Gastroesophageal sphincter (tissue), 4 donors: ENCODE data around the gene ADM5. TPM values are rescaled to one million over a fixed set of nuclear protein-coding genes. Genes with fewer than 3 reads are reported as not detected.
A peak's percentile ranks its signal among the peaks of the same experiment; 100 is the strongest.

Source experiments
- ATAC-seq: fragments of 150-250 bp; one replicate; pipeline ENCODE4 v1.9.1; 2016; ENCODE audit warnings: mild to moderate bottlenecking, moderate library complexity
- H3K27ac ChIP-seq, 4 donors: fragments of 200-600 bp; sonication (generic) in 3 of 4; 1 replicate in 3 of 4; 2 replicates in 1 of 4; pipeline ENCODE4 v1.5.1; 2016 to 2019
- H3K27me3 ChIP-seq: fragments of 200-600 bp; sonication (generic); one replicate; pipeline ENCODE4 v1.5.1; 2019
- H3K36me3 ChIP-seq, 2 donors: fragments of 200-600 bp; sonication (generic); one replicate each; pipeline ENCODE4 v1.5.1; 2019; ENCODE audit warnings: control low read depth in 1 of 2
- H3K4me1 ChIP-seq, 3 donors: fragments of 200-600 bp; sonication (generic); 1 replicate in 2 of 3; 2 replicates in 1 of 3; pipeline ENCODE4 v1.5.1; 2016 to 2019; ENCODE audit warnings: control low read depth in 2 of 3
- H3K4me3 ChIP-seq, 2 donors: fragments of 200-600 bp; sonication (generic); one replicate each; pipeline ENCODE4 v1.5.1; 2019; ENCODE audit warnings: mild to moderate bottlenecking in 1 of 2, moderate library complexity in 1 of 2
- H3K9me3 ChIP-seq, 3 donors: fragments of 200-600 bp; sonication (generic); one replicate each; pipeline ENCODE4 v1.5.1; 2017 to 2019; ENCODE audit warnings: control low read depth in 2 of 3
- EP300 ChIP-seq: sonication (generic); formaldehyde crosslinking; IDR thresholded peaks from one replicate; pipeline ENCODE4 v1.6.1; 2017; ENCODE audit warnings: antibody characterized with exemption, mild to moderate bottlenecking
- POLR2A ChIP-seq, 2 donors: fragments of 450-650 bp; IDR thresholded peaks; one replicate each; pipeline ENCODE4 v1.6.1; 2017; ENCODE audit warnings: antibody characterized with exemption in 2 of 2, mild to moderate bottlenecking in 2 of 2, moderate library complexity in 1 of 2
- POLR2AphosphoS5 ChIP-seq: sonication (generic); formaldehyde crosslinking; IDR thresholded peaks from one replicate; pipeline ENCODE4 v1.6.1; 2017; ENCODE audit warnings: antibody characterized with exemption
- WGBS, 2 donors: methylation state at CpG; one replicate each; pipeline ENCODE4 v1.1.5; 2018; ENCODE audit warnings: low coverage in 1 of 2; 5-methylcytosine and 5-hydroxymethylcytosine counted together
- total RNA-seq, 4 donors: library from RNA; depleted of rRNA; stranded (reverse); fragments of >200 nt; gene quantifications; one replicate each; pipeline ENCODE4 v1.1.0, GENCODE V29; 2016
- TF ChIP-seq, protein P1 (sequence below), 4 experiments: fragments of 200-600 bp in 2 of 4; fragments of 450-650 bp in 2 of 4; sonication (generic) in 1 of 4; IDR thresholded peaks; one replicate each; pipeline ENCODE4 v1.5.1; 2017 to 2019; ENCODE audit warnings: antibody characterized with exemption in 4 of 4, mild to moderate bottlenecking in 2 of 4, moderate library complexity in 2 of 4

ADM5 gene
- total RNA-seq, 4 donors from 2014 or later = 1.3 to 4.1 (median 1.5) TPM; not detected in 1

DNA sequence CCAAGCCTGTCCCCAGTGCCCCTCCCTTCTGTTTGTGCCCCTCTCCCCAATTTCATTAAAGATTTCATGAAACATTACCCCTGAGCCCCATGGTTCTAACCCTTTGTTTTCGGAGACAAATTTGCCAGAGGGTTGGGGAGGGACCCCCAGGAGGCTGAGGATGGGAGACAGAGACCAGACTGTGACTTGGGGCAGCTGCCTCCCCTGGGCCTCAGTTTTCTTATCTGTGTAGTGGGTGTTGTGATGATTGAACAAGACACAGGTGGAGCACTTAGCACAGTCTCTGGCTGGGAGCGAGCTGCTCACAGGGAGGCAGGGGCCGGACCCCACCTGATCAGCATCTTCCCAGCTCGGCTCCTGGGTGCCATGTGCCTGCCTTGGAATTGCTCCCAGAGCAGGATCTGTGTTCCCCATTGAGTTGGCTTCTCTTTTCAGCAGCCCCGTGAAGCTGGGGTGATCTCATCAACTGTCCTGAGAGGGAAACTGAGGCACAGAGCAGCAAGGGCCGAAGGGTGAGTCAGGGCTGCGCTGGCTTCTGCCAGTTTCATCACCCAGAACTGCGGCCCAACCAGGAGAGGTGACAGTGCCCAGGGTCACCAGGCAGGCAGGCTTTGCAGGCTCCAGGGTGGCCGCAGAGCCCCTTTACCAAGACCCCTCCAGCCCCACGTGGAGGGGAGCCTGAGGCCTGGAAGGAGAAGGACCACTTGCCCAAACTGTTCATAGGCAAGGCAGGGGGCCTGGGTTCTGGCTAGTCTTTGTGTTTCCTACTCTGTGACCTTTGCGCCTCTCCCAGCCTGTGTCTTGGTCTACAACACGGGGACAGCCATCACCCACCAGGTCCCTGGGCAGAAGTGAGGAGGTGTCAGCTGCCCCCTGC is 30.6 kb upstream of the ADM5 start:
- peaks cover 0 to 94% of the 10 kb centered on the region in 2 donors for H3K36me3 ChIP-seq
- 40% methylated on average over 1 of the region's 12 CpGs; no CpG with 5 or more reads in 1 of the 2 donors for WGBS, 2 donors
- no peak for ATAC-seq

DNA sequence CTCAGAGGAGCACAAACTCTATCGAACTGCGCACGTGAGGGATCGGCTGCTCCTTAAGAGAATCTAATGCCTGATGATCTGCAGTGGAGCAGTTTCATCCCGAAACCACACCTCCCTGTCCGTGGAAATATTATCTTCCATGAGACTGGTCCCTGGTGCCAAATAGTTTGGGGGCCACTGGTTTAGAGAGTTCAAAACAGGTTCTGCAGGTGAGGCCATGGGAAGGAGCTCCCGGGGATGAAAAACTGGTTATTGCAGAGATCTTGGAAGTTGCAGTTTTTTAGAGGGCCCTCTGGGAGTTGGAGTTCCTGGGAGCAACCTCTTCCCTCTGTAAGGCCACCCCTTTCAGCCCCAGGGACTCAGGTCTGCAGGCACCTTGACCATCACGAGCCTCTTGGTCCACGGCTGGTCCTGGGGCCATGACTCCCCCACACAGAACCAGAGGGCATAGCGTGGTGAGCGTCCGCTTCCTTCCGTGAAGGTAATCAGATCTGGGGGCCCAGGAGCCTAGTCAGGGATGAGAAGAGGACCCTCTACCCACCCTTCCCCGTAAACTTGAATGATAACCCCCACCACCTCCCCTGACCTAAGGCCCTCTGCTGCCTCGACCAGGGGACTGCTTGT is 28.9 kb upstream of the ADM5 start:
- TF ChIP-seq, protein P1, sequence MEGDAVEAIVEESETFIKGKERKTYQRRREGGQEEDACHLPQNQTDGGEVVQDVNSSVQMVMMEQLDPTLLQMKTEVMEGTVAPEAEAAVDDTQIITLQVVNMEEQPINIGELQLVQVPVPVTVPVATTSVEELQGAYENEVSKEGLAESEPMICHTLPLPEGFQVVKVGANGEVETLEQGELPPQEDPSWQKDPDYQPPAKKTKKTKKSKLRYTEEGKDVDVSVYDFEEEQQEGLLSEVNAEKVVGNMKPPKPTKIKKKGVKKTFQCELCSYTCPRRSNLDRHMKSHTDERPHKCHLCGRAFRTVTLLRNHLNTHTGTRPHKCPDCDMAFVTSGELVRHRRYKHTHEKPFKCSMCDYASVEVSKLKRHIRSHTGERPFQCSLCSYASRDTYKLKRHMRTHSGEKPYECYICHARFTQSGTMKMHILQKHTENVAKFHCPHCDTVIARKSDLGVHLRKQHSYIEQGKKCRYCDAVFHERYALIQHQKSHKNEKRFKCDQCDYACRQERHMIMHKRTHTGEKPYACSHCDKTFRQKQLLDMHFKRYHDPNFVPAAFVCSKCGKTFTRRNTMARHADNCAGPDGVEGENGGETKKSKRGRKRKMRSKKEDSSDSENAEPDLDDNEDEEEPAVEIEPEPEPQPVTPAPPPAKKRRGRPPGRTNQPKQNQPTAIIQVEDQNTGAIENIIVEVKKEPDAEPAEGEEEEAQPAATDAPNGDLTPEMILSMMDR (IDR thresholded peaks at IDR 0.05) = no peak
- TF ChIP-seq POLR2AphosphoS5 (no peak), POLR2A (IDR thresholded peaks at IDR 0.05) (no peak), EP300 (no peak)
- H3K4me1 ChIP-seq = peaks cover 0 to 27% (median 0%) of the 10 kb centered on the region in 3 donors
- no peak for ATAC-seq
- 70 to 82% methylated on average over 2 of the region's 15 CpGs for WGBS, 2 donors
- no peak overlapping the region for H3K27ac ChIP-seq
- no peak overlapping the region for H3K4me3 ChIP-seq
- H3K9me3 ChIP-seq = no peaks in the 10 kb centered on the region
- H3K27me3 ChIP-seq = no peaks in the 10 kb centered on the region
- H3K36me3 ChIP-seq = peaks cover 0 to 77% of the 10 kb centered on the region in 2 donors

More for the DNA sequence above, 30.6 kb upstream of the ADM5 start:
- Histone ChIP-seq H3K27me3 (no peaks in the 10 kb centered on the region), H3K9me3 (no peaks in the 10 kb centered on the region), H3K4me3 (no peak overlapping the region), H3K4me1 (peaks cover 0 to 10% (median 0%) of the 10 kb centered on the region in 3 donors), H3K27ac (no peak overlapping the region)
- no peak for TF ChIP-seq POLR2AphosphoS5
- no peak for TF ChIP-seq EP300
- no peak for TF ChIP-seq POLR2A (IDR thresholded peaks at IDR 0.05)
- TF ChIP-seq, protein P1 (IDR thresholded peaks at IDR 0.05) = no peak

DNA sequence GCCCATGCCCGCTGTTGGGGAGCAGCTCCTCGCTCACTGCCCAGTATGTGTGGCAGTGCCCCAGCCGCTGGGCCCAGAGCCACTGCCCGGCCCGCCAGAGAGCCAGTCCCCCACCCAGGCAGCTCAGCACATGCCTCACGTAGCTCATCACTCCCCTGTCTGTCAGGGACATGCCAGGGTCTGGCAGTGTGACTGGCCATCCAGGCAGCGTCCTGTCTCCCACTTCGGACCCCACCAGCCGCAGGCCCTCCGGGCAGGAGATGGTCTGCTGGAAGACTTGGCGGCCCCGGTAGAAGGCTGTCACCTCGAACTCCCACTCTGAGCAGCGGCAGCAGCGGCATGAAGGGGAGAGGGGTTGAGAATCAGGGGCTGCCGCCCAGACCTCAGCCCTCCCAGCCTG is 27.4 kb upstream of the ADM5 start:
- WGBS, 2 donors = no CpG with 5 or more reads among the region's 16 CpGs
- peaks cover 0 to 38% (median 7%) of the 10 kb centered on the region in 3 donors for H3K4me1 ChIP-seq
- H3K36me3 ChIP-seq = peaks cover 0 to 61% of the 10 kb centered on the region in 2 donors
- TF ChIP-seq POLR2AphosphoS5 = no peak
- no peak overlapping the region for H3K4me3 ChIP-seq
- H3K27ac ChIP-seq = no peak overlapping the region
- no peak for ATAC-seq
- H3K9me3 ChIP-seq = no peaks in the 10 kb centered on the region
- H3K27me3 ChIP-seq = no peaks in the 10 kb centered on the region

DNA sequence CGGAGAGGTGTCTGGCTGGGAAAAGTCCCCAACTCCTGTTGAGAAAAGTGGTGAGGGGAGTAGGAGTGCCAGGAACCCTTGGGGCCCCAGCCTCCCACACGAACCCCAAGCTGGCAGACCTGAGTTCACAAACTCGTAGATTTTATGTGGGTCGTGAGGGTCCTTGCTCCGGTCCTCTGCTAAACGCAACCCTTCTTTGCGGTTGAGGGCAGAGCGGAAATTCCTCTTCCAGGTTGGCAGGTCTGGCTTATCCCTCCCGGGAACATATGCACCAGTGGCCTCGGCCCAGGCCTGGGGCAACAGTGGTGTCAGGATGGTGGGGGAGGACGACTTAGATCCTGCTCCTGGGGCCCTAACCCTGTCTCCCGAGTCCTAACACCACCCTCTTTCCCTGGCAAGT is 26.2 kb upstream of the ADM5 start:
- H3K36me3 ChIP-seq = peaks cover 0 to 49% of the 10 kb centered on the region in 2 donors
- peak overlapping the region in 3 of 4 donors; percentile 9 to 93 (median 92) for H3K27ac ChIP-seq
- no peaks in the 10 kb centered on the region for H3K9me3 ChIP-seq
- peaks cover 0 to 43% (median 7%) of the 10 kb centered on the region in 3 donors for H3K4me1 ChIP-seq
- TF ChIP-seq, protein P1 (IDR thresholded peaks at IDR 0.05) = no peak
- TF ChIP-seq POLR2A (IDR thresholded peaks at IDR 0.05) (no peak), EP300 (no peak), POLR2AphosphoS5 (no peak)
- no peak overlapping the region for H3K4me3 ChIP-seq
- no peaks in the 10 kb centered on the region for H3K27me3 ChIP-seq
- WGBS, 2 donors = 69 to 86% methylated on average over 3 to 4 of the region's 12 CpGs
- ATAC-seq = no peak

DNA sequence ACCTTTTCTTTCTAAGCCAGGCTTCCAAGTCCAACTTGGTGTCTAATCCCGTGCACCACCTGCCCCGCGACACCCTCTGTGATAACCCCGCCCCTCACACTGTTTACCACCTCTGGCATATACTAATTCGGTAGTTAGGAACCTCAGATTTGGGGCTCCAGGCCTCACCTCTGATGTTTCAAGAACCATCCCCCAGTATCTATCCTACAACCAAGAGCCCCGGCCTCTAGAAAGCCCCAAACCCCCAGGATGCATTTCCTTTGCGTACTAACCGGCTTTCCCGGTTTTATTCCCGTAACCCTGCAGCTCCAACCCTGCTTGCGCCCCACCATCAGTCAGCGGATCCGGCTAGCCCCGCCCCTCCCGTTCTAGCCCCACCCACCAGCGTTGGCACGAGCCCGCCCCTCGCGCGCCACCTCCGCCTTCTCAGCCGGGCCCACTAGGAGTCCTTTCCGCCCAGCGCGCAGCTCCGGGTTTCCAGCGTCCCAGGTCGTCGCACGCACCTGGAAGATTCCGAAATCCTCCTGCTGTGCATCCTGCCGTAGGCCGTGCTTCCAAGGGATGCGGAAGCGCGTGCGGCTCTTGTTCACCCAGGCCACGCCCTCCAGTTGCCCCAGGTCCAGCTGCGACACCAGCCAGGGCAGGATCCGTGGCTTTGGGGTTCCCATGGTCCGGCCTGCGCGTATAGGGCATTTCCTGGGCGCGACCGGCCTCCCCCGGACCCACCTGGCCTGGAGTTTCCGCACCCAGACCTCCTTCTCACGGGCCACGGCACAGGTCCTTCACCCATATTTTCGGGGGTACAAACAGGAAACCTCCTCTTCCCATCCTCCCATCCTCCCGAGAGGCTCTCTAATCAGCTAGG is 25.0 kb upstream of the ADM5 start:
- TF ChIP-seq, protein P1 (IDR thresholded peaks at IDR 0.05) = peak in 3 of 4 experiments; percentile 41 to 50 (median 46)
- TF ChIP-seq POLR2AphosphoS5 (peak; percentile 59), POLR2A (IDR thresholded peaks at IDR 0.05) (peak in 1 of 2 donors; percentile 36), EP300 (no peak)
- Histone ChIP-seq H3K4me3 (peak overlapping the region; percentile 64 to 79), H3K27ac (peak overlapping the region; percentile 44 to 95 (median 92)), H3K27me3 (no peaks in the 10 kb centered on the region), H3K36me3 (peaks cover 0 to 44% of the 10 kb centered on the region in 2 donors), H3K9me3 (no peaks in the 10 kb centered on the region), H3K4me1 (peaks cover 0 to 43% (median 7%) of the 10 kb centered on the region in 3 donors)
- 0 to 1% methylated on average over 13 to 23 of the region's 53 CpGs for WGBS, 2 donors
- peak; percentile 76 for ATAC-seq
